BE2C (cell line): Measurements from ENCODE around the gene NFIB.
A peak's percentile ranks its signal among the peaks of the same experiment; 100 is the strongest.

ENCODE experiments used
- DNase-seq: peaks from one replicate; pipeline ENCODE4 v3.0.0-alpha.2; 2020
- H3K27me3 ChIP-seq: fragments of 250-450 bp; sonication (Bioruptor Pico); 2 replicates; pipeline ENCODE4 v1.5.1; 2020; ENCODE audit warnings: mild to moderate bottlenecking
- H3K36me3 ChIP-seq: fragments of 250-450 bp; sonication (Bioruptor Pico); 2 replicates; pipeline ENCODE4 v1.5.1; 2020; ENCODE audit warnings: mild to moderate bottlenecking
- H3K4me1 ChIP-seq: fragments of 250-450 bp; sonication (Bioruptor Pico); 2 replicates; pipeline ENCODE4 v1.5.1; 2020
- H3K4me3 ChIP-seq: 2 replicates; pipeline ENCODE4 v1.5.1; 2011; ENCODE audit warnings: low read depth, low read length
- H3K9me3 ChIP-seq: fragments of 250-450 bp; sonication (Bioruptor Pico); 2 replicates; pipeline ENCODE4 v1.5.1; 2020
- CTCF ChIP-seq: IDR thresholded peaks from 2 replicates; pipeline ENCODE4 v1.5.1; 2012; ENCODE audit warnings: mild to moderate bottlenecking, low read depth, low read length

Gene NFIB

GRCh38 chr9:14179449-14179848 is 134.5 kb downstream of the NFIB start:
- DNase-seq = no peak
- Histone ChIP-seq H3K9me3 (no peaks in the 10 kb centered on the region), H3K27me3 (no peaks in the 10 kb centered on the region), H3K4me3 (no peak overlapping the region), H3K36me3 (no peaks in the 10 kb centered on the region; the same call in none of the 2 replicates), H3K4me1 (peaks cover 9% of the 10 kb centered on the region)
- no peak for TF ChIP-seq CTCF

GRCh38 chr9:14175778-14176177 is 138.2 kb downstream of the NFIB start:
- Histone ChIP-seq H3K9me3 (no peaks in the 10 kb centered on the region), H3K27me3 (no peaks in the 10 kb centered on the region), H3K4me3 (no peak overlapping the region), H3K4me1 (peaks cover 7% of the 10 kb centered on the region), H3K36me3 (no peaks in the 10 kb centered on the region; the same call in none of the 2 replicates)
- TF ChIP-seq CTCF = no peak
- no peak for DNase-seq

- peak; percentile 42 for DNase-seq
- H3K36me3 ChIP-seq = no peaks in the 10 kb centered on the region; the same call in none of the 2 replicates
- H3K27me3 ChIP-seq = no peaks in the 10 kb centered on the region
- TF ChIP-seq CTCF = no peak
- no peak overlapping the region for H3K4me3 ChIP-seq
- no peaks in the 10 kb centered on the region for H3K9me3 ChIP-seq
- H3K4me1 ChIP-seq = no peaks in the 10 kb centered on the region
These were observed 140.2 kb downstream of the NFIB start for GRCh38 chr9:14173713-14174112.

GRCh38 chr9:14170973-14171596 is 142.9 kb downstream of the NFIB start:
- Histone ChIP-seq H3K9me3 (no peaks in the 10 kb centered on the region), H3K4me3 (no peak overlapping the region), H3K36me3 (peaks cover 2% of the 10 kb centered on the region; the same call in 1 of the 2 replicates), H3K27me3 (no peaks in the 10 kb centered on the region), H3K4me1 (no peaks in the 10 kb centered on the region)
- DNase-seq = no peak
- TF ChIP-seq CTCF = no peak

GRCh38 chr9:14170392-14170931 is 143.5 kb downstream of the NFIB start:
- Histone ChIP-seq H3K27me3 (no peaks in the 10 kb centered on the region), H3K4me1 (no peaks in the 10 kb centered on the region), H3K9me3 (no peaks in the 10 kb centered on the region), H3K4me3 (no peak overlapping the region), H3K36me3 (peaks cover 2% of the 10 kb centered on the region; the same call in 1 of the 2 replicates)
- no peak for DNase-seq
- no peak for TF ChIP-seq CTCF

- peaks cover 2% of the 10 kb centered on the region; the same call in 1 of the 2 replicates for H3K36me3 ChIP-seq
- H3K4me1 ChIP-seq = no peaks in the 10 kb centered on the region; the same call in 1 of the 2 replicates
- no peaks in the 10 kb centered on the region for H3K27me3 ChIP-seq
- TF ChIP-seq CTCF = no peak
- DNase-seq = no peak
- no peaks in the 10 kb centered on the region for H3K9me3 ChIP-seq
- no peak overlapping the region for H3K4me3 ChIP-seq
These were observed 145.6 kb downstream of the NFIB start for GRCh38 chr9:14168381-14168780.
